ENCODE data around the gene HOMER2. TPM values are rescaled to one million over a fixed set of nuclear protein-coding genes. Genes with fewer than 3 reads are reported as not detected.

HOMER2 gene
- polyA plus RNA-seq, 1 experiment: 0.83 TPM

DNA sequence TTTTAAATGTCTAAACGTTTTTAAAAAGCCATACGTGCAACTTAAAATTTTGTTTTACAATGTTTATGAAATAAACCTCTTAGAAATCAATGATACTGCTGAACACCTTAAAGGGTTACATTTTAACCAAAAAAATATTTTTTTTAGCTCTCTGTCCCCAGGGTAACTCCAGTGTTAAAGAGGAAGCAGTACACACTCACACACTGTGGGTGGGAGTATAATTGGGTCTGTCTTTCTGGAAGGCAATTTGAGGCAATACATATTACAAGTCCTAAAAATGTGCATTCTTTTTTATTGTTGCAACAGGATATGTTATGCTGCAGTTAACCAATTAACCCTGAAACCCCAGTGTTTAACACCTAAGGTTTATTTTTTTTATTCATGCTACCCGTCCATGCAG is 109.0 kb downstream of the HOMER2 start:
- ChIA-PET POLR2A (no interaction called here), CTCF (no interaction called here)
- no peak overlapping the region for H3K4me3 ChIP-seq (ENCODE audit: low read depth, low read length)
- TF ChIP-seq, protein P1, sequence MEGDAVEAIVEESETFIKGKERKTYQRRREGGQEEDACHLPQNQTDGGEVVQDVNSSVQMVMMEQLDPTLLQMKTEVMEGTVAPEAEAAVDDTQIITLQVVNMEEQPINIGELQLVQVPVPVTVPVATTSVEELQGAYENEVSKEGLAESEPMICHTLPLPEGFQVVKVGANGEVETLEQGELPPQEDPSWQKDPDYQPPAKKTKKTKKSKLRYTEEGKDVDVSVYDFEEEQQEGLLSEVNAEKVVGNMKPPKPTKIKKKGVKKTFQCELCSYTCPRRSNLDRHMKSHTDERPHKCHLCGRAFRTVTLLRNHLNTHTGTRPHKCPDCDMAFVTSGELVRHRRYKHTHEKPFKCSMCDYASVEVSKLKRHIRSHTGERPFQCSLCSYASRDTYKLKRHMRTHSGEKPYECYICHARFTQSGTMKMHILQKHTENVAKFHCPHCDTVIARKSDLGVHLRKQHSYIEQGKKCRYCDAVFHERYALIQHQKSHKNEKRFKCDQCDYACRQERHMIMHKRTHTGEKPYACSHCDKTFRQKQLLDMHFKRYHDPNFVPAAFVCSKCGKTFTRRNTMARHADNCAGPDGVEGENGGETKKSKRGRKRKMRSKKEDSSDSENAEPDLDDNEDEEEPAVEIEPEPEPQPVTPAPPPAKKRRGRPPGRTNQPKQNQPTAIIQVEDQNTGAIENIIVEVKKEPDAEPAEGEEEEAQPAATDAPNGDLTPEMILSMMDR (IDR thresholded peaks at IDR 0.05; ENCODE audit: insufficient read depth, low read depth, low read length): no peak
- no peak for DNase-seq (ENCODE audit: low read depth)
- H3K27me3 ChIP-seq (ENCODE audit: control insufficient read depth, insufficient read depth, low read length): no peaks in the 10 kb centered on the region
- H3K36me3 ChIP-seq (ENCODE audit: control insufficient read depth, insufficient read depth, low read length): no peaks in the 10 kb centered on the region

DNA sequence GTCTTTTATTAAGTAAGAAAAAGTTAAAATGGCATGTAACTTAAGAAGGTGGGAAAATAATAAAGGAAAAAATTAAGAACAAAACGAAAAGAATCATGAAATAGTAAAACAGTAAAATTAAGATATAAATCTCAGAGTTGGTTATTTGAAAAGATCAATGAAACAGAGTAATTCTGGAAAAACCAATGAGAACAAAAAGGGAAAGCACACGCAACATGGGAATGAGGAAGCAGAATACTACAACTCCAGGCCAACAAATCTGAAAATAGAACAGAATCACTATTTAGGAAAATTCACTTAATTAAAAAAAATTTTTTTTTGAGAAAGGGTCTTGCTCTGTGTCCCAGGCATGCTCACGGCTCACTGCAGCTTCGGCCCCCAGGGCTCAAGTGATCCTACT is 112.4 kb downstream of the HOMER2 start:
- DNase-seq (ENCODE audit: low read depth): no peak
- Histone ChIP-seq H3K4me3 (ENCODE audit: low read depth, low read length) (no peak overlapping the region), H3K36me3 (ENCODE audit: control insufficient read depth, insufficient read depth, low read length) (peaks cover 14% of the 10 kb centered on the region), H3K27me3 (ENCODE audit: control insufficient read depth, insufficient read depth, low read length) (no peaks in the 10 kb centered on the region)
- TF ChIP-seq, protein P1 (IDR thresholded peaks at IDR 0.05; ENCODE audit: insufficient read depth, low read depth, low read length): no peak
- ChIA-PET CTCF (no interaction called here), POLR2A (no interaction called here)

DNA sequence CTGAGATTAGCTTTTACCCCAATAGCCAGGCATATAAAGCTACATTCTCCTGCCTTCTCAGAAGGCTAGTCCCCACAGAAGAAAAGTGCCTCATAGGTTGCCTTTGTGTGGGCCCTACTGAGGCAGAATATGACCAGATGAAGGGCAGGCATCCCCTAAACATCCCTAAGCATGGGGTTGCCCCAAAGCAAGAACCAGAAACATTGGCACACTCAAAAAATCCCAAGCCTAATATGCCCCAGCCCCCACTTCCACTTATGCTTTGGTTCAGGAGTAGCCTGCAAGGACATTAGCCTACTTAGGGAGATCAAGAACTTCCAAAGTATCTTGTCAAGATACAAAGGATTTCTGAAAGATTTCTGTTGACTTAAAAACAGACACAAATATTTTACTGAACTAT is 113.4 kb downstream of the HOMER2 start:
- ChIA-PET POLR2A (no interaction called here), CTCF (interaction anchor here (0.7 kb wide), 1 partner anchor 161 kb away, joined by 3 read pairs; no protein-coding TSS in a partner anchor)
- TF ChIP-seq, protein P1 (IDR thresholded peaks at IDR 0.05; ENCODE audit: insufficient read depth, low read depth, low read length): no peak
- Histone ChIP-seq H3K27me3 (ENCODE audit: control insufficient read depth, insufficient read depth, low read length) (no peaks in the 10 kb centered on the region), H3K4me3 (ENCODE audit: low read depth, low read length) (no peak overlapping the region), H3K36me3 (ENCODE audit: control insufficient read depth, insufficient read depth, low read length) (peaks cover 17% of the 10 kb centered on the region)
- no peak for DNase-seq (ENCODE audit: low read depth)

DNA sequence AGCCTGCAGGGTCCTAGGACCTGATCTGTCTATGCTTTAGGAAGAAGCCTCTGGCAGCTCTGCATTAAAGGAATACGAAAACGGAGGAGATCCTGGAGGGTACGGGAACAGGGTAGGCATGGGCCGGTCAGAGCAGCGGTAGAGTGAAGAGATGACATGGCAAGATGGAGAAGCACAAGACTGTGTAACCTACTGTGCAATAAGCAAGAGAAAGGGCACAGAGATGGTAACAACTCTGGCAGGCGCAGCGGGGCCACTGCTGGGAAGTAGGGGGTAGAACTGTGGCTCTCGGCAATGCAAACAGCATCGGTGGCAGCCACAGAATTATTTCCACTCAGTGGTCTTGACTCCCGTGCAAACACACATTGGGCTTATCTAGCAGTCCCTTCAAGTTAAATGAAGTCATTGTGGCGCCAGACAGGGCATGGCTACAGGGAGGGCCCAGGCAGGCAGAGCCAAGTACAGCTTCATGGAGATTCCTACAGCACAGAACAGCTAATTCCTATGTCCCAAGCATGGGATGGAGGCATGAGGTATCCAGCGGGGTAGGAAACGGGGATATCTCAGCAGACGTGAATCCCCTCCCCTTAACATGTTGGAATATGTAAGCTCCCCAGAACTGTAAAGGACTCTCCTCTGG is 114.3 kb downstream of the HOMER2 start:
- Histone ChIP-seq H3K36me3 (ENCODE audit: control insufficient read depth, insufficient read depth, low read length) (peaks cover 21% of the 10 kb centered on the region), H3K4me3 (ENCODE audit: low read depth, low read length) (no peak overlapping the region), H3K27me3 (ENCODE audit: control insufficient read depth, insufficient read depth, low read length) (no peaks in the 10 kb centered on the region)
- DNase-seq (ENCODE audit: low read depth): no peak
- ChIA-PET CTCF (interaction anchor here (0.7 to 1.6 kb wide), 2 partner anchors 162 to 173 kb away, joined by 3 to 5 read pairs; partner anchors contain the start of gene C15orf40), POLR2A (no interaction called here)
- TF ChIP-seq, protein P1 (IDR thresholded peaks at IDR 0.05; ENCODE audit: insufficient read depth, low read depth, low read length): no peak

DNA sequence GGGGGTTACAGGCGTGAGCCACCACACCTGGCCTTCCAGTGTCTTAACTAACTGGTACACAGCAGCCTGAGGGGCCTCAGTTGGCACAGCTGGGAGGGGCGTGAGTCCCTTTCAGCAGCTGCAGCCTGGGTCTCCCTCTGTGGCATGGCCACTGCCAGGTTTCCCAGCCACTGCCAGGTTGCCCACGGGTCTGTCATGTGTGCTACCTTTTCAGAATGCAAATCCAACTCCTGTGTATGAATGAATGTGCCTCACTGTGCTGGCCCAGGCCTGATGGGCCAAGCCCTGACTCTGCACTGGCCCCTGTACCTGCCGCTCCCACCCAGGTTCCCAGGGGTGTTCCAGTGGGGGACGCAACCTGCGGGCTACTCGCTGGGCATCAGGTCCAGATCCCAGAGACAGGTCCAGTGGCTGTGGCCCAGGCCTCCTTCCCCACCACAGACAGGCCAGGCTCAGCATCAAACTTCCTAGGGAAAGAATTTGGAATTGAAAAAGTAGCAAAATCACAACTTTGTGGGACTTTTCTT is 117.1 kb downstream of the HOMER2 start:
- H3K36me3 ChIP-seq (ENCODE audit: control insufficient read depth, insufficient read depth, low read length): peaks cover 28% of the 10 kb centered on the region
- POLR2A ChIA-PET: no interaction called here

More for the DNA sequence above, 117.1 kb downstream of the HOMER2 start:
- DNase-seq (ENCODE audit: low read depth): no peak
- TF ChIP-seq, protein P1 (IDR thresholded peaks at IDR 0.05; ENCODE audit: insufficient read depth, low read depth, low read length): no peak
- CTCF ChIA-PET: interaction anchor here (1.5 kb wide), 1 partner anchor 14 kb away, joined by 4 read pairs; no protein-coding TSS in a partner anchor
- H3K4me3 ChIP-seq (ENCODE audit: low read depth, low read length): no peak overlapping the region
- no peaks in the 10 kb centered on the region for H3K27me3 ChIP-seq (ENCODE audit: control insufficient read depth, insufficient read depth, low read length)

Data from BJ (cell line).